K562 (cell line): ENCODE results near the gene RHBDF2. TPM values are rescaled to one million over a fixed set of nuclear protein-coding genes. Genes with fewer than 3 reads are reported as not detected.

Experiments used
- ARNT ChIP-seq, 2 experiments: fragments of 450-650 bp; IDR thresholded peaks; 2 replicates each; pipeline ENCODE4 v1.6.1; 2016; ENCODE audit warnings: mild to moderate bottlenecking in 1 of 2
- ATF2 ChIP-seq: sonication (generic); formaldehyde crosslinking; IDR thresholded peaks from 2 replicates; pipeline ENCODE4 v1.8.1; 2022; ENCODE audit warnings: missing genetic modification reagents
- CAMTA2 ChIP-seq: fragments of 250-450 bp; sonication (Bioruptor Pico); conservative IDR thresholded peaks from 2 replicates; pipeline ENCODE4 v1.5.1; 2022
- E2F6 ChIP-seq, 2 experiments: IDR thresholded peaks; 2 replicates each; pipeline ENCODE4 v1.6.1; 2011; ENCODE audit warnings: borderline replicate concordance in 1 of 2, control low read depth in 1 of 2, low read depth in 1 of 2, low read length in 1 of 2, mild to moderate bottlenecking in 1 of 2, mixed read lengths in 1 of 2, moderate library complexity in 1 of 2; ENCODE audit not compliant: insufficient read depth in 1 of 2, insufficient read length in 1 of 2, poor library complexity in 1 of 2, severe bottlenecking in 1 of 2; ENCODE audit errors: extremely low read depth in 1 of 2
- EP300 ChIP-seq: IDR thresholded peaks from 2 replicates; pipeline ENCODE4 v1.6.1; 2012; ENCODE audit warnings: low read length, improper control_type of control experiment
- FOS ChIP-seq: IDR thresholded peaks from 3 replicates; pipeline ENCODE4 v1.6.1; 2011; ENCODE audit not compliant: insufficient read length; ENCODE audit errors: extremely low read depth
- HLTF ChIP-seq: fragments of 450-650 bp; IDR thresholded peaks from 2 replicates; pipeline ENCODE4 v1.6.1; 2016
- ID3 ChIP-seq, 2 experiments: fragments of 250-450 bp in 1 of 2; fragments of 450-650 bp in 1 of 2; sonication (Bioruptor Pico) in 1 of 2; IDR thresholded peaks; 2 replicates each; pipeline versions ENCODE4 v1.6.1 to v1.8.0; 2016 to 2021; ENCODE audit warnings: mild to moderate bottlenecking in 2 of 2, moderate library complexity in 2 of 2, missing compliant biosample characterization in 1 of 2, missing genetic modification characterization in 1 of 2
- MNT ChIP-seq, 2 experiments: fragments of 450-650 bp; conservative IDR thresholded peaks; 2 replicates each; pipeline ENCODE4 v1.6.1; 2017; ENCODE audit warnings: mild to moderate bottlenecking in 2 of 2, moderate library complexity in 2 of 2
- NFATC3 ChIP-seq: fragments of 450-650 bp; IDR thresholded peaks from 2 replicates; pipeline ENCODE4 v1.6.1; 2017; ENCODE audit warnings: mild to moderate bottlenecking
- PHF8 ChIP-seq: fragments of 200-600 bp; sonication (generic); IDR thresholded peaks from 2 replicates; pipeline ENCODE4 v1.6.1; 2012; ENCODE audit warnings: mixed run types, mild to moderate bottlenecking, inconsistent platforms, low read length, moderate library complexity, borderline replicate concordance
- POLR3A ChIP-seq: IDR thresholded peaks from 2 replicates; pipeline ENCODE4 v1.6.1; 2011; ENCODE audit warnings: borderline replicate concordance, mild to moderate bottlenecking, moderate library complexity; ENCODE audit not compliant: insufficient read length, insufficient read depth; ENCODE audit errors: extremely low read depth
- SMARCA5 ChIP-seq: fragments of 450-650 bp; IDR thresholded peaks from 2 replicates; pipeline ENCODE4 v1.6.1; 2016
- VEZF1 ChIP-seq: fragments of 200-800 bp; sonication (Bioruptor generic); IDR thresholded peaks from 2 replicates; pipeline ENCODE4 v1.6.1; 2017; ENCODE audit warnings: missing genetic modification characterization, missing compliant biosample characterization
- XRCC4 ChIP-seq: IDR thresholded peaks from one replicate; pipeline ENCODE4 v1.6.1; 2011; ENCODE audit not compliant: insufficient read depth, insufficient read length; ENCODE audit errors: extremely low read depth
- ZBTB17 ChIP-seq: fragments of 450-650 bp; formaldehyde crosslinking; IDR thresholded peaks from 2 replicates; pipeline ENCODE4 v1.4.0; 2020; ENCODE audit warnings: mild to moderate bottlenecking
- ZBTB33 ChIP-seq: sonication (generic); formaldehyde crosslinking; IDR thresholded peaks from 2 replicates; pipeline ENCODE4 v1.8.1; 2023; ENCODE audit warnings: mild to moderate bottlenecking, missing genetic modification reagents
- ZNF124 ChIP-seq: sonication (generic); formaldehyde crosslinking; IDR thresholded peaks from 2 replicates; pipeline ENCODE4 v1.8.1; 2022; ENCODE audit warnings: missing genetic modification reagents
- ZNF79 ChIP-seq: fragments of 250-450 bp; sonication (Bioruptor Pico); IDR thresholded peaks from 2 replicates; pipeline ENCODE4 v1.4.0; 2020; ENCODE audit warnings: low read depth, mild to moderate bottlenecking, moderate library complexity
- polyA plus RNA-seq, 8 experiments: library from polyadenylated mRNA; depleted of rRNA in 4 of 8; stranded (reverse) in 5 of 8; unstranded in 3 of 8; fragments of >200 nt; fragmentation: Nextera tagmentation in 2 of 8; fragmentation: Illumina TruSeq in 1 of 8; extraction: Ambion mirVana in 2 of 8; extraction: Trizol in 1 of 8; gene quantifications; 2 replicates each; pipeline versions ENCODE4 v1.2.1 to v1.2.3, GENCODE V29; 2011 to 2014; ENCODE audit warnings: inconsistent platforms in 1 of 8, missing spikeins in 1 of 8
- total RNA-seq, 7 experiments: library from RNA; depleted of rRNA in 6 of 7; stranded (reverse); fragments of >200 nt in 6 of 7; fragmentation: Illumina TruSeq in 2 of 7; extraction: Trizol in 2 of 7; gene quantifications; 2 replicates each; pipeline versions ENCODE4 v1.2.1 to v1.2.3, GENCODE V29; 2011 to 2021; ENCODE audit warnings: low replicate concordance in 1 of 7

Gene RHBDF2
- total and polyA plus RNA-seq, 9 of the 15 experiments (the other 6 are each of a cell fraction or from before 2014, with no cell fraction given) = 0.04 to 2.8 (median 1.1) TPM

- peak; percentile 85 for TF ChIP-seq VEZF1 (CRISPR knock-in tag)
- 0 out of 4 replicates have a peak, but pooled peaks of 1 of the 2 experiments have one; percentile 21 for TF ChIP-seq ARNT (IDR thresholded peaks at IDR 0.05)
- TF ChIP-seq ZNF79 = no peak
- TF ChIP-seq EP300 = peak; percentile 34; the same call in 1 of the 2 replicates
- peak; percentile 33; the same call in 1 of the 2 replicates for TF ChIP-seq PHF8
- TF ChIP-seq E2F6 (IDR thresholded peaks at IDR 0.05; ENCODE audit: borderline replicate concordance in 1 of 2, extremely low read depth in 1 of 2, insufficient read depth in 1 of 2, insufficient read length in 1 of 2, low read depth in 1 of 2, low read length in 1 of 2, poor library complexity in 1 of 2, severe bottlenecking in 1 of 2) = no peak
- no peak for TF ChIP-seq ATF2 (CRISPR knock-in tag)
- no peak for TF ChIP-seq FOS
- TF ChIP-seq HLTF = no peak
- TF ChIP-seq ZNF124 (CRISPR knock-in tag) = no peak
- TF ChIP-seq MNT (conservative IDR thresholded peaks at IDR 0.05) = peak in 1 of 2 experiments; percentile 35; a peak in 2 of 4 replicates
- no peak for TF ChIP-seq XRCC4
- no peak for TF ChIP-seq CAMTA2 (CRISPR knock-in tag)
- 0 out of 2 replicates have a peak, but pooled peaks have one; percentile 31 for TF ChIP-seq NFATC3
- no peak for TF ChIP-seq POLR3A
- TF ChIP-seq ZBTB33 = 0 out of 2 replicates have a peak, but pooled peaks have one; percentile 15
- TF ChIP-seq ID3 (CRISPR knock-in tag; IDR thresholded peaks at IDR 0.05) = no peak
- TF ChIP-seq ID3 (tag; IDR thresholded peaks at IDR 0.05) = no peak
- TF ChIP-seq SMARCA5 = no peak
- TF ChIP-seq ZBTB17 = no peak
Measured at GRCh38 chr17:76528528-76529223, 27.5 kb upstream of the RHBDF2 start (continued).
